HG03108 (cell line): ENCODE data around the gene CASP5.
"Not testable (repeated sequence)": the region's sequence is repeated elsewhere in the genome, so short reads cannot be mapped to it uniquely, and the experiment has no call there.

Source experiments
- ATAC-seq: cut with Tn5 transposase; IDR thresholded peaks from one replicate; pipeline ENCODE4 v1.9.1; 2021; ENCODE audit warnings: moderate library complexity; ENCODE audit not compliant: unreplicated experiment

CASP5 gene

DNA sequence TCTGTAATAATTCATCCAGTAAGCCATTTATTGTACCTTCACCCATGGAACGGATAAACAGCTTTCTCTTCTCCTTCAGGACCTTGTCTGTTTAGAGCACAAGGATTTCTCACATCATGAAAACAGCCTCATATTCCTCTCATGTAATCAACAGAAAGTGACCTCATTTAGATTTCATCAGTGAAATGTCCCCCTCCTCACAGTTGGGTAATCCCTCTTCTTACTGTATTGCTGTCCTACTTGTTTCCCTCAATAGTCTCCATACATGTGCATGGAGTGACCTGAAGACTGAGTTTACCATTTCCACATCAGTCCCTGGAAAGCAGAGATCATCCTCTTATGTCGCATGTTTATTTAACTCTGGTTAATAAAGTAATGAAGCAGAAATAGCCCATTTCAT is 11.4 kb upstream of the CASP5 start:
- ATAC-seq: not testable (repeated sequence)

DNA sequence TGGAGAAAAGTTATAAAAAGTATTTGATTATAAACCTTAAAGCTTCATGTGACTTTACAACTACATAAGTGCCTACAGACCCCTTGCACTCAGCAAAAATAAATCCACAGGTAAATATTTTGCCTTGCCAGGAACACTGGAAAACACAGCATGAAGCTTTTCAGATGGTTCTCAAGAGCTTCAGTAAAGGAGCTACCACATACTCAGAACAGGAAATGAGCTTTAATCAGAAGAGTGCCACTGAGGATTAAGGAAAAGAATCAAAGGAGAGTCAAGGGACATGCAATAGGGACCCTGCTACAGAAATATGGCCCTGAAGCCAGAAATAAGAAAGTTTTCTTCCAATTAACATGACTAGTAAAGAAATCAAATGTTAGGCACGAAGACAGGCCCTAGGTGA is 10.8 kb upstream of the CASP5 start:
- ATAC-seq: no peak

DNA sequence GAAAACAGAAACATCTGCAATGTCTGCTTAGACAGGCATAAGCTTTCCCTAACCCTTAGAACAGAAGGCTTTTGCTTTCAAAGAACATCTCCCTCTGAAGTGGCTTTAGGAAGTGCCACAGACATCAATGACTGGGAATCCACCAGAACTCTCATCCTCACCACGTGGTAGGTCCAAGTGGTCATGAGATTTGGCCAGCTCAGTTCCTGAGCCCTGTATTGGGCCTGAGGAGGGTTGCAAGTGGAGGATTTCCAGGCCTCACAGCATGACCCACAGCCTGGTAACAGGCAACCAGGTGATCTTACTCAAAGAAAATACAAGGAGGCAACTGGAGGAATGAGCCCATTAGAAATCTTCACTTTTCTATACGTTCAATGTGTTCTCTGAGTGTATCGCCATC is 10.4 kb upstream of the CASP5 start:
- ATAC-seq: no peak

DNA sequence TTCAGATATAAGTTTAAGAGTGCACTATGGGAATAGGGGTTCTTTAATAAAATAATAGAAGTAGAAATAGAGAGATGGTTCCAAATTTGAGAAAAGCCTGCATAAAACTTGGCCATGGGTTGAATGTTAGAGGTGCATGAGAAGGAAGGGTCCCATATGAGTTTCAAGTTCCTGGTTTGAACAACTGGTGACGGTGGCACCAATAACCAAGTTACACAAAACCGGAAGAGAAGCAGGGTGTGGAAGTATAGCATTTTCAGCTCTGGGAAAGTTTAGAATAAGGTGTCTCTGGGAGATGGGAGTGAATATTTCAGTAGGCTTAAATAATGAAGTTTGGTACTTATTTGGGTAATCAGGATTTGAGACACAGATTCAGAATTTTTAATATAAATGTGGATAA is 9.5 kb upstream of the CASP5 start:
- no peak for ATAC-seq

DNA sequence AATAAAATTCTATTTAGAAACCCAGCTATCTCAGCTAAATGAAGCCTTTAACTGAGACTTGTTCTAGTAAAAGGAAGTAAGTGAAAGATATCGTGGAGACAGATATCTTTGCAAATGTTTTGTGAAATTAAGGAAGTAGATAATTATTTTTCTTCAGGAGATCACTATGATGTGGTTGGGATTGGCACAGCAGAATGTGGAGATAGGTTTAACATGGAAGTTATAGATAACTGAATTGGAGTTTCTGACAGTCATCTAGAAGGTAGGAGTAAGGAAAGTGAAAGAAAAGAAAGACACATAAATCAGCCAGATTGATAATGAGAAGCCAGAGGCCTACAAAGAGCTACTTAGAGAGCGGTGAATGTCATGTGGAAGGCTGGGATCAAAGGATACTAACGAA is 4.7 kb upstream of the CASP5 start:
- ATAC-seq: no peak

DNA sequence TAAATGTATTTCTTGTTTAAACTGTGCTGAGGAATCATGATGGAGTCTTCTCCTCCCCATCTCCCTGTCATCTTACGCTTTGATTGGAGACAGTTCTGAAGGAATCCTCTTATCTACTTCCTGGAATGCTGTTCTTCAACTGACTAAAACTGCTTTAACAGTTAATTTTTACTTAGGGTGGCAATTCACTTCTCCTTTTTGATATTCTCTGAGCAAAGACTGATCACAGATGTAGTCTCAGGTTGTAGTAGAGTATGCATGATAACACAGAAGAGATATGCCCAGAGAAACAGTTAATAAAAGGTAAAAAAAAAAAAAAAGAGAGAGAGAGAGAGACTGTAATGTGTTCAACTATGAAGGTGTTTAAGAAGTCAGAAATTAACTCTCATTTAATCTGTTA is 1.4 kb upstream of the CASP5 start:
- no peak for ATAC-seq

DNA sequence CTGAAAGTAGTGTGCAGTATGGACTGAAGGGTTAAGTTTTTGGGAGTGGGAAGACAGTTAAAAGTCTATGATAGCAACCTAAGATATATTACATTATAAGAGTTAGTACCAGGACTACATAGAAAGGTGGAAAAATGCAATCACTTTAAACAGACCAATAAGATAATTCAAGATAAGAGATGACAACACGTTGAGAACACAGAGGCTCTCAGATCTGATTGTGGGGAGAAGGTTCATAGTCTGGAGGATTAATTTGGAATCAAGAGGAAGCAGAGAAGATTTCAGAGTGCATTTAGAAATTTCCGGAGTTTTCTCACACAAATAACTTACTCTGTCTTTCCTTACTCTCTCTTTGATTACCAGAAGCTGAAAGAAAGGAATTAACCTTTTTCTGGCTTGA is 441 bp downstream of the CASP5 start:
- ATAC-seq: no peak

DNA sequence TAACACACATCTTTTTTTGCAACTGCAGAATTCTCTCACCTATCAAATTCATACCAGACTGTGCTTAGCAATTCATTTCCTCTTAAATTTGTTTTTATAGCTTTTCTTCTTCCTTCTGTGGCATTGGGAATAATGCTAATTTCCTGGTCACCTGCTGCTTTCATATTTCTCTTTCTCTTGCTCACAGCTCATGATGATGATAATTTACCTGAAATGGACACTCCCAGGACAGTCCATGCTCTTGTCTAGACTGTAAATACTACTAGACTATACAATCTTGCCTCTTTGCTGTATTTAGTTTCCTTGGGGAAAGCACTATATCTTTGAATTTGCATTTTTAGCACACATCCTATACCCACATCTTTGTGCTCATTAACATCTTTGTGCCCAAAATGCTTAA is 15.5 kb downstream of the CASP5 start:
- no peak for ATAC-seq

DNA sequence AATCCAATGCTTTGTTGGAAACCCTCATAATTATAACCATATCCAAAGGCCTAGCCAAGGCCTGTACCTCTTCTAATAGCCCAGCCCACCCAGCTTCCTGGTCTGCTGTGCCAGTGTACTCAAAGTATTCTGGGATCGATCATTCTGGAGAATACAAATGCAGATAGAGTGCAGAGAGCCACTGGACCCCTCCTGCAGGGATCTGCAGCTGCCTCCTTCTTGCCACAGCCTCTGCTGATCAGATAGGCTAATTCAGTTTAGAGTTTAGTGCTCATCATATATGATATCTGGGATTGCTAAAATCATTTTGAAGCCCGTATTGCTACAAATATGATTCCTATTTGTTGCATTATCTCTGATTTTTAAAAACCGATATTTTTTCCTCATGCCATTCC is 17.5 kb downstream of the CASP5 start:
- no peak for ATAC-seq

DNA sequence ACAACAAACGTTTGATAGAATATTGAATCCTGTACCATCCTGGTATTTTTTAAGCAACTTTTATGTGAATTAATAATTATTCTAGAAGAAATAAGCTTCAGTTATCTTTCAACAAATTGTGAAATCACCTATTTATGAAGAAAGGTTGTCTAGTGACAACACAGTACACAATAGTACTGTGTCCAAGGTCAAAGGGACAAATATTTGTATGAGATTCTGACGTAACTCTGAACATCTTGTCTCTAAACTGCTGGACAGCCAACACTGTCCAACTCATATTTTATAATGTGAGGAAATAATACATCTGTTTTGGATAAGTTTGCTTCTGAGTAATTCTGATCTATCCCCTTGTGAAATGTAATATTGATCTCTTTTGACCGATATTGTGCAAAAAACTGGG is 18.9 kb downstream of the CASP5 start:
- ATAC-seq: no peak

DNA sequence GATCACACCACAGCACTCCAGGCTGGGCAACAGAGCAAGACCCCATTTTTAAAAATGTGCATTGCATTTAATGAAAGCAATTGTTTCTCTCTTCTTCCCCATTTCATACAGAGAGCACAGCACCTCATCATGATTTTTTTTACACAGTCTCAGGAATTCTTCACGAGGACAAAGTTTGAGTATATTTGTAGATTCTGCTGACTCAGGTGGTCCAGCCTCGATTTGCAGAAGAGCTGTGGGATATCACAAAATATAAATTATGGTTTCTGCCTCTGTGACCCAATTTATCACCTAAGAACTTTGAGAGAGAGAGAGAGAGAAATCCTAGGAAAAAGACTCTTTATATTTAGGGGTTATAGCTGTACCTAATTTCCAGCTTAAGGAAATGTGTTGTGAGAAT is 19.8 kb downstream of the CASP5 start:
- ATAC-seq: no peak

DNA sequence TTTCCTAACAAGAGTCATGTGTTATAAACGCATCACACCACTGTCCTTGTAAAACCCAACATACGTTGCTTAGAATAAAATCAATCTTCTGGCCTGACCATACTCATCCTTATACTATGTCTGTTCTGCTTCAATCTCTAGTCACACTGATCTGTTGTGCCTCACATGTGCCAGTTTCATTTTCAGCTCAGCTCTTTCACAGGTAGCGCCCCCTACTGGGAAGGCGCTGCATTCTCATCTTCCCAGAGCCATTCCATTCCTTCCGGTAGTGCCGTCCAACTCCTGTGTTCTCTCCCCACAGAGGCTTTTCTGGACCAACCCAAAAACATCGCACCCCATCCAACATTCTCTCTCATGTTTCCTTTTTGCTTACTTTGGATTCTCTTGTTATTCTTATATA is 22.2 kb downstream of the CASP5 start:
- peak; percentile 83 for ATAC-seq

DNA sequence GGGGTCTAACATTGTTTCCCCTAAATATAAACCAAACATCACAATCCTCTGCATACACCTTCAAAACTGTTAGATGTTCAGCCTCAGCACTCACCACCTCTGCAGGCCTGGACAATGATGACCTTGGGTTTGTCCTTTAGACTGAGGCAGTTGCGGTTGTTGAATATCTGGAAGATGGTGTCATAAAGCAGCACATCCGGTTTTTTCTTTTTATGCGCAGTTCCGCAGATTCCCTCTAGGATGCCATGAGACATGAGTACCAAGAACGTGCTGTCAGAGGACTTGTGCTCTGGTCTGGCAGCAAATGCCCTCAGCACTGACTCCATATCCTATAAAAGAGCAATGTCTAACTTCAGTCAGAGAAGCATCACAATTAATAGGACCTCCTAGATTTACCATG is 22.8 kb downstream of the CASP5 start:
- ATAC-seq: no peak

DNA sequence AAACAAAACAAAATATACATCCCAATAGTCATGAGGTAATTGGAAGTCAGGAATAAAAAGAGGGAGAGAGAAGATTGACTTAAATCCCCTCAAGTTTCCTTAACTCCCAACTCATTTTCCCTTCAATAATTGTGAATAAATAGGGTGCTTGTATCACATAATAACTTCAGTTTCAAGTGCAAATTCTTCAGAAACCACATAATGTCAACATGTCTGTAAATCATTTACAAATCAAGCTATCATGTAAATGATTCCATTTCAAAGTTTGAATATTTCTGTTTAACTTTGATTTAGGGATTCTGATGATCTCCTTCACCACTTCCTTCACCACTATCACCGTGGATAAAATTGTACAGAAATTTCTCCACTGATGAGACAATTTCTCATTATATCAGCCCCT is 23.2 kb downstream of the CASP5 start:
- no peak for ATAC-seq

DNA sequence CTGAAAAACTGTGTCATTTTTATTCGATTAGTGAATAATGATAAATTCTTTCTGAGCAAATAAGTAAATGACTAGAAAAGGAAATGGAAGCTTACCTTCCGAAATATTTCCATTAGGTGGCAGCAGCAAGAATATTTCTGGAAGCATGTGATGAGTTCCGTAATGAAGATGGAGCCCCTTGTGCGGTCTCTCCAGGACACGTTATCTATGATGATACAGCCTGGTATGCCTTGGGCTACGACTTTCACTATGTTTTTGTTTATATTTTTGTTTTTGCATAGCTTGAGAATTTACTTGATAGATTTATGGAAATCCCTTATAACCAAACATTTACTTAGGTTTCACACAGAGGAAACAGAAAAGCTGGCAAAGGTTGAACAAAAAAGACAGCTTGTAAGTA is 25.7 kb downstream of the CASP5 start:
- no peak for ATAC-seq

DNA sequence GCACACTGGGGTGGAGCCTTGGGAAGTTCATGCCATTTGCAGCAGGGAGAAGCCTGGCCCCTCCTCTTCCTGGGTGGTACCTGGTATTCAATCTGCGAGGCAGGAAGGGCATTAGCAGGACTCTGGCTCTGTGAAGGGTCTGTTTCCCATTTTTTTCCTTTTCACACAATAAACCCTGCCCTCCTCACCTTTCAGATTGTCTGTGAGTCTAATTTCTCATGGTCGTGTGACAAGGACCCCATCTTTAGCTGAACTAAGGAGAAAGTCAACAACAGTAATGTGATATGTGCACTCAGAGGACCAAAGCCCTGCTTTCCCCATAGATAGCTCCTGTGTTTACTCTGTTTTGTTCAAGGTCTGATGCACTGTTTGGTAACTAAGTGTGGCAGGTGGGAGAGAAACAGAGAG is 28.0 kb downstream of the CASP5 start:
- ATAC-seq: no peak

DNA sequence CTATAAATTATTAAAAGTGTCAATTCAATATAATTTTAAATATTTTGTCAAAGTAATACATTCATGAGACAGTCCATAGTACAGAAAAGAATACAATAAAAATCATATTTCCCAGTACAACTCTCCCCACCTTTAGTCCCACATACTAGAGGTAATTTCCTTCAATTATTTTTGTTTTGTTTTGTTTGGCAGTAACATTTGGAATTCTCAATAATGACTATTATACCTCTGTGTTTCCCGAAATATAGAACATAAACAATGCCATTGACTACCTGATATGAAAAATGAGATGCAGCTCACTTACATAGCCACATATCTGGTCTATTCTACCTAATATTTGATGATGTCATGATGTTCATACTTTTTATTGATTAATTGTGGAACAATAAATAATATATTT is 30.2 kb downstream of the CASP5 start:
- ATAC-seq: no peak

DNA sequence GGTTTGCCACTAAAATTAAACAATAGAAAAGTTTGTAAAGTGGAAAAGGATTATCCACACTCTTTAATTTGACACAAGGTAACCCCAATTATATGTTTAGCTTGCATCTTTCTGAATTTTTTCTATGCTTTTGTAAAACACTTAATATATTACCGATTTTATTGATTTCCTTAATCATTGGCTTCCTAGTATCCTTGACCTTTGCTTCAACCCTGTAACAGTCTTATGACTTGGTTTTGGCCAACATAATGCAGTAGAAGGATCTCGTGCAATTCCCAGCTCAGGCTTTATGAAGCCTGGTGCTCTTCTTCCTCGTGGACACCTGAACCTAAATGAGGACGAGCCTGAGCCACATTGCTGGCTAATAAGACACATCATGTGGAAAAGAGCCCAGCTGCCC is 31.0 kb downstream of the CASP5 start:
- ATAC-seq: no peak

DNA sequence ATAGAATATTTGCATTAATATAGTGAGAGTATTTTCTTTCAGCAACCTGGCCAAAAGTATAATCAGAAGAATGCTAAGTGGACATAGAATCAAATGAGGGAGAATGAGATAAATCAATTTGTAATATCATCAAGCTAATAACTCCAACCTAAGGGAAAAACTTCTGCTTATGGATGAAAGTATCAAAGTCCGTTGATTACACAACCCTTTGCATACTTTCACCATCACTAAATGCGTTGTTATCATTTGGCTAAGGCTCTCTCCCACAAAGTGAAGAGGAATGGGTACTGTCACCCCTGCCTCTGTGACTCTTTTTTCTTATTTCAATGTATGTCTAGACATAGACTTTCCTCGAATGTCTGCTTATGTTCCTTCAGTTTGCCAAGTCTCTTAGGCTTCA is 38.2 kb downstream of the CASP5 start:
- no peak for ATAC-seq

DNA sequence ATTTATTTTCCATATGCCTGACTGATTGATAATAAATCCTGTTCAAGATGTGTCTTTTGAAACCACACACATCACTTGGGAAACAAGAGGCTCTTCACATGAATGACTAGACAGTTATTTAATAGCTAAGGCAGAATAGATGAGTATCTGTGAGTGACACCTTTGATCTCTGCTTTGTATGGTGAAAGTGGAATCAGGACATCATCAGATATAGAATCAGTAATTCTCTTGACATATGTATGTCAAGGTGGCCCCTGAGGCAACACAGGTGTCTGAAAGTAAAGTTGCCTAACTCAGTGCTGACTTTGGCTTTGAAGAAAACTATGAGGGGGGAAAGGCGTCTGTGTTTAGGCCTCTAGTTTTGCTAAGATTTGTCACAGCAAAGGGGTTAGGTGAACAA is 43.1 kb downstream of the CASP5 start:
- no peak for ATAC-seq

DNA sequence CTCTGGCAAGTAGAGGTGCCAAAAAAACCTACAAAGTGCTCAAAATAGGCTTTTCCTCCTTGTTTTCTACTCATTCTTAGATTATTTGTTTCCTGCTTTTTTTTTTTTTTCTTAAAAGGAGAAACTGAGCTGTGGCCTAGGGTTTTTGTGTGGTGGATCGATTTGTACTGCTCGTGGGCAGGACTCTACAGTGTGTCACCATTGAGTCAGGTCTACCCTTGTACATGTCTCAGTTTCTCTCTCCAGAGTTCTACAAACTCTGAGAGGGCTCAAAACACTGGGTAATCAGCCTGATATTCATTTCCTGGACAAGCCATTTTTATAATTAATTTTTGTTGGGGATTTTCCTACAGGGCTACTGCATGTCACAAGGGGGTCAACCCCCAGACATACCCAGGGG is 49.4 kb downstream of the CASP5 start:
- ATAC-seq: no peak

DNA sequence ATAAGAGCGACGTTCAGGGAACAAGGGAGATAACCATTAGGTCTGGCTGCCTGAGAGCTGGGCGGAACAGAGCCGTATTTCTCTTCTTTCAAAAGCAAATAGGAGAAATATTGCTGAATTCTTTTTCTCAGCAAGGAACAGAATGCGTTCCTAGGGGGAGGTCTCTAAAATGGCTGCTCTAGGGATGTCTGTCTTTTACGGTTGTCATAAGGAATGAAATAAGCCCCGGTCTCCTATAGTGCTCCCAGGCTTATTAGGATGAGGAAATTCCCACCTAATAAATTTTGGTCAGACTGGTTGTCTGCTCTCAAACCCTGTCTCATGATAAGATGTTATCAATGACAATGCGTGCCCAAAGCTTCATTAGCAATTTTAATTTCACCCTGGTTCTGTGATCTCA is 50.0 kb downstream of the CASP5 start:
- not testable (repeated sequence) for ATAC-seq

DNA sequence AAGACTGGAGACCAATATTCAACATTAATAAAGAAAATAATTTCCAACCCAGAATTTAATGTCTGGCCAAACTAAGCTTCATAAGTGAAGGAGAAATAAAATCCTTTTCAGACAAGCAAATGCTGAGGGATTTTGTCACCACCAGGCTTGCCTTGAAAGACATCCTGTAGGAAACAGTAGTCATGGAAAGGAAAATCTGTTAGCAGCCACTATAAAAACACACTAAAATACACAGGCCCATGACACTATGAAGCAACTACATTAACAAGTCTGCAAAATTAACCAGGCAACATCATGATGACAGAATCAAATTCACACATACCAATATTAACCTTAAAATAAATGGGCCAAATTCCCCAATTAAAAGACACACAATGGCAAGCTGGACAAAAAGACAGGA is 52.2 kb downstream of the CASP5 start:
- ATAC-seq: no peak
